Panc1 (cell line): ENCODE data around the gene NEFH. TPM values are rescaled to one million over a fixed set of nuclear protein-coding genes. Genes with fewer than 3 reads are reported as not detected.

Experiments used
- ATAC-seq: fragments of 200-7000 bp; cut with Tn5 transposase; 2 replicates; pipeline ENCODE4 v1.9.1; 2020; ENCODE audit warnings: mild to moderate bottlenecking, moderate library complexity
- BruUV-seq: library from RNA; stranded (reverse); fragments of 400-500 nt; replicated peaks from 2 replicates; lab custom pipeline; 2021; lab: Mats Ljungman, UMichigan
- CTCF ChIA-PET: fragments of 300-600 bp; sonication (Branson Sonifier 250); formaldehyde crosslinking; loops from one replicate; lab custom pipeline; 2022; ENCODE audit warnings: antibody characterized with exemption; lab: Charles Lee
- POLR2A ChIA-PET: fragments of 300-600 bp; sonication (Branson Sonifier 250); formaldehyde crosslinking; loops from one replicate; lab custom pipeline; 2022; ENCODE audit warnings: antibody characterized with exemption; lab: Charles Lee
- DNase-seq: peaks from one replicate; pipeline ENCODE4 v3.0.0-alpha.2; 2010; ENCODE audit warnings: low read depth, low spot score
- H3K27ac ChIP-seq: 2 replicates; pipeline ENCODE4 v1.5.1; 2011; ENCODE audit warnings: mild to moderate bottlenecking, low read length, inconsistent platforms
- H3K27me3 ChIP-seq: fragments of 200-500 bp; sonication (Bioruptor generic); 2 replicates; pipeline ENCODE4 v1.6.0; 2014; ENCODE audit warnings: low read length, inconsistent platforms; ENCODE audit not compliant: control insufficient read depth, insufficient read depth
- H3K36me3 ChIP-seq: fragments of 200-500 bp; sonication (Bioruptor generic); 2 replicates; pipeline ENCODE4 v1.5.1; 2014; ENCODE audit warnings: inconsistent platforms, mild to moderate bottlenecking, low read length, moderate library complexity; ENCODE audit not compliant: control insufficient read depth, insufficient read depth
- H3K4me1 ChIP-seq: 2 replicates; pipeline ENCODE4 v1.5.1; 2011; ENCODE audit warnings: inconsistent platforms, mild to moderate bottlenecking, low read length, moderate library complexity; ENCODE audit not compliant: control insufficient read depth, insufficient read depth
- H3K4me3 ChIP-seq, 2 experiments: 2 replicates each; pipeline ENCODE4 v1.5.1; 2011 to 2012; ENCODE audit warnings: low read depth in 2 of 2, low read length in 2 of 2, mild to moderate bottlenecking in 2 of 2, inconsistent platforms in 1 of 2, moderate library complexity in 1 of 2
- H3K9me3 ChIP-seq: fragments of 200-500 bp; sonication (Bioruptor generic); 2 replicates; pipeline ENCODE4 v1.5.1; 2014; ENCODE audit warnings: low read depth, mild to moderate bottlenecking, inconsistent platforms, low read length, moderate library complexity; ENCODE audit not compliant: control insufficient read depth, insufficient read depth
- CTCF ChIP-seq: fragments of 450-650 bp; IDR thresholded peaks from 2 replicates; pipeline ENCODE4 v1.5.1; 2017; ENCODE audit warnings: mild to moderate bottlenecking
- POLR2AphosphoS5 ChIP-seq: IDR thresholded peaks from 2 replicates; pipeline ENCODE4 v1.6.1; 2012; ENCODE audit warnings: mild to moderate bottlenecking, low read depth, low read length, moderate library complexity
- REST ChIP-seq, 2 experiments: IDR thresholded peaks; 2 replicates each; pipeline ENCODE4 v1.6.1; 2011 to 2012; ENCODE audit warnings: low read depth in 2 of 2, control low read depth in 1 of 2, low read length in 1 of 2, mild to moderate bottlenecking in 1 of 2, moderate library complexity in 1 of 2; ENCODE audit not compliant: insufficient read depth in 1 of 2
- SIN3A ChIP-seq: IDR thresholded peaks from 2 replicates; pipeline ENCODE4 v1.6.1; 2012; ENCODE audit warnings: low read depth, mild to moderate bottlenecking, low read length, moderate library complexity, borderline replicate concordance; ENCODE audit not compliant: insufficient read depth
- TCF7L2 ChIP-seq: IDR thresholded peaks from 2 replicates; pipeline ENCODE4 v1.6.1; 2011; ENCODE audit warnings: mild to moderate bottlenecking, low read depth, low read length, inconsistent platforms
- in situ Hi-C: cut with HindIII; loops from 2 replicates; pipeline ENCODE4 v1.10.0; 2016; ENCODE audit warnings: low sequenced_read_pairs, low pct_unique_long_range_greater_than_20kb
- intact Hi-C: fragments of 100-400 bp; cut with micrococcal nuclease; formaldehyde crosslinking; loops from one replicate; pipeline ENCODE4 v1.10.0; 2022; ENCODE audit not compliant: unreplicated experiment
- total RNA-seq: library from RNA; stranded (reverse); gene quantifications from one replicate; pipeline ENCODE4 v1.2.1, GENCODE V29; 2021; ENCODE audit not compliant: unreplicated experiment

NEFH gene
- total RNA-seq, 1 experiment from 2014 or later: 0.08 TPM

- CTCF ChIA-PET: no interaction called here
Measured at GRCh38 chr22:29491012-29491411, 11.0 kb downstream of the NEFH start.

GRCh38 chr22:29493636-29494035, 13.6 kb downstream of the NEFH start:
- no peaks in the 10 kb centered on the region for H3K9me3 ChIP-seq
- DNase-seq (no peak), ATAC-seq (no peak)
- ChIA-PET POLR2A (no interaction called here), CTCF (no interaction called here)
- no peaks in the 10 kb centered on the region for H3K4me1 ChIP-seq
- no peaks in the 10 kb centered on the region for H3K27me3 ChIP-seq
- H3K36me3 ChIP-seq: no peaks in the 10 kb centered on the region
- TF ChIP-seq SIN3A (no peak), POLR2AphosphoS5 (no peak), CTCF (no peak), TCF7L2 (no peak), REST (IDR thresholded peaks at IDR 0.05; ENCODE audit: insufficient read depth in 1 of 2, low read depth in 2 of 2, low read length in 1 of 2) (no peak)
- H3K27ac ChIP-seq: no peak overlapping the region
- no TSS peak for BruUV-seq
- H3K4me3 ChIP-seq: no peak overlapping the region
- intact Hi-C loops (no loop called here), in situ Hi-C loops (no loop called here)

More at GRCh38 chr22:29491012-29491411, 11.0 kb downstream of the NEFH start:
- TF ChIP-seq SIN3A (no peak), REST (IDR thresholded peaks at IDR 0.05; ENCODE audit: insufficient read depth in 1 of 2, low read depth in 2 of 2, low read length in 1 of 2) (no peak), TCF7L2 (no peak), POLR2AphosphoS5 (no peak), CTCF (no peak)
- ATAC-seq (no peak), DNase-seq (no peak)
- Histone ChIP-seq H3K36me3 (no peaks in the 10 kb centered on the region), H3K27me3 (no peaks in the 10 kb centered on the region), H3K27ac (no peak overlapping the region), H3K4me3 (no peak overlapping the region), H3K9me3 (no peaks in the 10 kb centered on the region), H3K4me1 (no peaks in the 10 kb centered on the region)
- no TSS peak for BruUV-seq
- in situ Hi-C loops (no loop called here), intact Hi-C loops (no loop called here)
- POLR2A ChIA-PET: no interaction called here
